HepG2 (cell line): ENCODE measurements around the gene P2RX6. TPM values are rescaled to one million over a fixed set of nuclear protein-coding genes. Genes with fewer than 3 reads are reported as not detected.

Experiments used
- BCLAF1 ChIP-seq: fragments of 450-650 bp; IDR thresholded peaks from 2 replicates; pipeline ENCODE4 v1.6.1; 2017; ENCODE audit warnings: mild to moderate bottlenecking
- EEA1 ChIP-seq: sonication (generic); formaldehyde crosslinking; IDR thresholded peaks from 2 replicates; pipeline ENCODE4 v1.5.1; 2020; ENCODE audit warnings: mild to moderate bottlenecking, missing genetic modification reagents, borderline replicate concordance
- GFI1 ChIP-seq: sonication (generic); formaldehyde crosslinking; IDR thresholded peaks from 2 replicates; pipeline ENCODE4 v1.5.0; 2020; ENCODE audit warnings: missing genetic modification reagents, mild to moderate bottlenecking, borderline replicate concordance
- HES4 ChIP-seq: sonication (generic); formaldehyde crosslinking; IDR thresholded peaks from 2 replicates; pipeline ENCODE4 v1.9.0; 2021; ENCODE audit warnings: mild to moderate bottlenecking, missing genetic modification reagents, borderline replicate concordance
- IKZF1 ChIP-seq: fragments of 450-650 bp; IDR thresholded peaks from 2 replicates; pipeline ENCODE4 v1.7.1; 2016
- KDM2A ChIP-seq: sonication (generic); formaldehyde crosslinking; IDR thresholded peaks from 2 replicates; pipeline ENCODE4 v1.4.0; 2020; ENCODE audit warnings: low read depth, missing genetic modification reagents, borderline replicate concordance
- KLF6 ChIP-seq: IDR thresholded peaks from 2 replicates; pipeline ENCODE4 v1.8.0; 2016; ENCODE audit warnings: missing biosample characterization, missing genetic modification reagents
- MEIS2 ChIP-seq: sonication (generic); formaldehyde crosslinking; IDR thresholded peaks from 2 replicates; pipeline ENCODE4 v1.9.0; 2021; ENCODE audit warnings: mild to moderate bottlenecking, missing genetic modification reagents
- NR2C2 ChIP-seq: sonication (generic); formaldehyde crosslinking; IDR thresholded peaks from 2 replicates; pipeline ENCODE4 v1.4.0; 2020; ENCODE audit warnings: missing genetic modification reagents, mild to moderate bottlenecking, moderate library complexity, borderline replicate concordance
- RNF2 ChIP-seq: fragments of 450-650 bp; conservative IDR thresholded peaks from 2 replicates; pipeline ENCODE4 v1.6.1; 2016; ENCODE audit warnings: low read depth
- ZBTB44 ChIP-seq: sonication (generic); formaldehyde crosslinking; IDR thresholded peaks from 2 replicates; pipeline ENCODE4 v1.4.0; 2020; ENCODE audit warnings: missing genetic modification reagents
- ZNF451 ChIP-seq: sonication (generic); formaldehyde crosslinking; IDR thresholded peaks from 2 replicates; pipeline ENCODE4 v1.5.0; 2020; ENCODE audit warnings: mild to moderate bottlenecking, missing genetic modification reagents
- ZNF496 ChIP-seq: sonication (generic); formaldehyde crosslinking; IDR thresholded peaks from 2 replicates; pipeline ENCODE4 v1.8.1; 2023; ENCODE audit warnings: mild to moderate bottlenecking, moderate library complexity, missing genetic modification reagents; ENCODE audit not compliant: insufficient replicate concordance
- polyA plus RNA-seq, 8 experiments: library from polyadenylated mRNA; depleted of rRNA in 3 of 8; stranded (reverse) in 7 of 8; unstranded in 1 of 8; fragments of >200 nt; fragmentation: Illumina TruSeq in 4 of 8; extraction: Trizol in 4 of 8; gene quantifications; 2 replicates each; pipeline versions ENCODE4 v1.2.1 to v1.2.3, GENCODE V29; 2011 to 2016; ENCODE audit warnings: low read depth in 4 of 8, missing spikeins in 1 of 8, mixed read lengths in 1 of 8; ENCODE audit not compliant: insufficient read depth in 1 of 8
- total RNA-seq, 5 experiments: library from RNA; depleted of rRNA; stranded (reverse); fragments of >200 nt; fragmentation: Illumina TruSeq; extraction: Trizol; gene quantifications; 2 replicates each; pipeline ENCODE4 v1.2.3, GENCODE V29; 2016; ENCODE audit warnings: low read depth in 1 of 5
- TF ChIP-seq, protein P1 (sequence below): sonication (generic); formaldehyde crosslinking; IDR thresholded peaks from 2 replicates; pipeline ENCODE4 v1.4.0; 2020; ENCODE audit warnings: mild to moderate bottlenecking, missing genetic modification reagents

The P2RX6 gene
- total and polyA plus RNA-seq, 2 of the 13 experiments (the other 11 are each of a cell fraction or from before 2014, with no cell fraction given) = 0.04 to 0.12 TPM

DNA sequence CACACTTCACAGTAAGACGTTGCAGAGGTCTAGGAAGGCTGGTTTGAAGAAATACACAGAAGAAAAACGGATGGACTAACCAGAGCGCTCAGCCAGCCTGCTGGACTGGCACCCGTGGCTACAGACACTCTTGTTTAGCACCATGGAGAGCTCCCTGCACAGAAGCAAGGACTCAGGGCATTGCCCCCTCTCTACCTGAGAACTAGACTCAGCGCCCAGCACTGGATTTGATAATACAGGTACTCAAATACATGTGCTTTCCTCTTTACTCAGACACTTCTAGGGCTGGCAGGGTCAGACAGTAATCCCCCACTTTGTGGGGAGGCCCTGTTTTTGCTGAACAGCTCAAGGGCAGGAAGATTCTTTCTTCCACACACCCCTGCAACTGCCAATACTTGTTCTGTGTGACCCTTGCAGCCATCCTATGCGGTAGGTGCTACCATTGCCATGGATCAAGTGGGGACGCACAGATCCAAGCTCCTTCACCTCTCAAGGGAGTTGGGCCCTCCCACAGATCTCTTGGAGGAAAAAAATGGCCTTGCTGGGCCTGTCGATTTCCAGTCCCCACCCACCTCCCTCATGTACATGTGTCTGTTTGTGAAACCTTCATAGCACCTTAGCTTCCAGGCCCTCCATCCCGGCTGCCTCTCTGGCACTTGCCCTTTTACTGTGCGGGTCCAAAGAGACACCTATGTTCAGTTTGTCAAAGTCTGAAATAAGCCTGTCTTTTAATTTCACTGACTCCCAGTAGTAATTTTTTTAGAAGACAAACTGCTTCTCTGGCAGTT, 5.1 kb upstream of the P2RX6 start (continued):
- no peak for TF ChIP-seq RNF2
- TF ChIP-seq EEA1 (CRISPR knock-in tag) = peak; percentile 42; the same call in 1 of the 2 replicates
- TF ChIP-seq ZNF451 (CRISPR knock-in tag) = 0 out of 2 replicates have a peak, but pooled peaks have one; percentile 33
- TF ChIP-seq MEIS2 (CRISPR knock-in tag) = peak; percentile 80
- no peak for TF ChIP-seq IKZF1
- TF ChIP-seq HES4 = peak; percentile 94
- peak; percentile 60; the same call in 1 of the 2 replicates for TF ChIP-seq KDM2A
- peak; percentile 97 for TF ChIP-seq KLF6 (CRISPR knock-in tag)
- TF ChIP-seq GFI1 (CRISPR knock-in tag) = no peak
- TF ChIP-seq BCLAF1 = no peak
- peak; percentile 96 for TF ChIP-seq ZBTB44 (CRISPR knock-in tag)
- TF ChIP-seq, protein P1, sequence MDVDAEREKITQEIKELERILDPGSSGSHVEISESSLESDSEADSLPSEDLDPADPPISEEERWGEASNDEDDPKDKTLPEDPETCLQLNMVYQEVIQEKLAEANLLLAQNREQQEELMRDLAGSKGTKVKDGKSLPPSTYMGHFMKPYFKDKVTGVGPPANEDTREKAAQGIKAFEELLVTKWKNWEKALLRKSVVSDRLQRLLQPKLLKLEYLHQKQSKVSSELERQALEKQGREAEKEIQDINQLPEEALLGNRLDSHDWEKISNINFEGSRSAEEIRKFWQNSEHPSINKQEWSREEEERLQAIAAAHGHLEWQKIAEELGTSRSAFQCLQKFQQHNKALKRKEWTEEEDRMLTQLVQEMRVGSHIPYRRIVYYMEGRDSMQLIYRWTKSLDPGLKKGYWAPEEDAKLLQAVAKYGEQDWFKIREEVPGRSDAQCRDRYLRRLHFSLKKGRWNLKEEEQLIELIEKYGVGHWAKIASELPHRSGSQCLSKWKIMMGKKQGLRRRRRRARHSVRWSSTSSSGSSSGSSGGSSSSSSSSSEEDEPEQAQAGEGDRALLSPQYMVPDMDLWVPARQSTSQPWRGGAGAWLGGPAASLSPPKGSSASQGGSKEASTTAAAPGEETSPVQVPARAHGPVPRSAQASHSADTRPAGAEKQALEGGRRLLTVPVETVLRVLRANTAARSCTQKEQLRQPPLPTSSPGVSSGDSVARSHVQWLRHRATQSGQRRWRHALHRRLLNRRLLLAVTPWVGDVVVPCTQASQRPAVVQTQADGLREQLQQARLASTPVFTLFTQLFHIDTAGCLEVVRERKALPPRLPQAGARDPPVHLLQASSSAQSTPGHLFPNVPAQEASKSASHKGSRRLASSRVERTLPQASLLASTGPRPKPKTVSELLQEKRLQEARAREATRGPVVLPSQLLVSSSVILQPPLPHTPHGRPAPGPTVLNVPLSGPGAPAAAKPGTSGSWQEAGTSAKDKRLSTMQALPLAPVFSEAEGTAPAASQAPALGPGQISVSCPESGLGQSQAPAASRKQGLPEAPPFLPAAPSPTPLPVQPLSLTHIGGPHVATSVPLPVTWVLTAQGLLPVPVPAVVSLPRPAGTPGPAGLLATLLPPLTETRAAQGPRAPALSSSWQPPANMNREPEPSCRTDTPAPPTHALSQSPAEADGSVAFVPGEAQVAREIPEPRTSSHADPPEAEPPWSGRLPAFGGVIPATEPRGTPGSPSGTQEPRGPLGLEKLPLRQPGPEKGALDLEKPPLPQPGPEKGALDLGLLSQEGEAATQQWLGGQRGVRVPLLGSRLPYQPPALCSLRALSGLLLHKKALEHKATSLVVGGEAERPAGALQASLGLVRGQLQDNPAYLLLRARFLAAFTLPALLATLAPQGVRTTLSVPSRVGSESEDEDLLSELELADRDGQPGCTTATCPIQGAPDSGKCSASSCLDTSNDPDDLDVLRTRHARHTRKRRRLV (CRISPR knock-in tag) = no peak
- TF ChIP-seq ZNF496 (CRISPR knock-in tag) = no peak
- TF ChIP-seq NR2C2 = no peak
